Retinal pigment epithelial cell (primary cell): ENCODE results near the gene TMEM190.

Experiments used
- DNase-seq: peaks from one replicate; pipeline ENCODE4 v3.0.0-alpha.2; 2010; ENCODE audit warnings: low read depth
- H3K4me3 ChIP-seq: 2 replicates; pipeline ENCODE4 v1.5.1; 2011; ENCODE audit warnings: mild to moderate bottlenecking, low read length, control low read depth, moderate library complexity
- CTCF ChIP-seq: conservative IDR thresholded peaks from 2 replicates; pipeline ENCODE4 v1.5.1; 2011; ENCODE audit warnings: low read depth, low read length, control low read depth, inconsistent platforms

TMEM190 gene

DNA sequence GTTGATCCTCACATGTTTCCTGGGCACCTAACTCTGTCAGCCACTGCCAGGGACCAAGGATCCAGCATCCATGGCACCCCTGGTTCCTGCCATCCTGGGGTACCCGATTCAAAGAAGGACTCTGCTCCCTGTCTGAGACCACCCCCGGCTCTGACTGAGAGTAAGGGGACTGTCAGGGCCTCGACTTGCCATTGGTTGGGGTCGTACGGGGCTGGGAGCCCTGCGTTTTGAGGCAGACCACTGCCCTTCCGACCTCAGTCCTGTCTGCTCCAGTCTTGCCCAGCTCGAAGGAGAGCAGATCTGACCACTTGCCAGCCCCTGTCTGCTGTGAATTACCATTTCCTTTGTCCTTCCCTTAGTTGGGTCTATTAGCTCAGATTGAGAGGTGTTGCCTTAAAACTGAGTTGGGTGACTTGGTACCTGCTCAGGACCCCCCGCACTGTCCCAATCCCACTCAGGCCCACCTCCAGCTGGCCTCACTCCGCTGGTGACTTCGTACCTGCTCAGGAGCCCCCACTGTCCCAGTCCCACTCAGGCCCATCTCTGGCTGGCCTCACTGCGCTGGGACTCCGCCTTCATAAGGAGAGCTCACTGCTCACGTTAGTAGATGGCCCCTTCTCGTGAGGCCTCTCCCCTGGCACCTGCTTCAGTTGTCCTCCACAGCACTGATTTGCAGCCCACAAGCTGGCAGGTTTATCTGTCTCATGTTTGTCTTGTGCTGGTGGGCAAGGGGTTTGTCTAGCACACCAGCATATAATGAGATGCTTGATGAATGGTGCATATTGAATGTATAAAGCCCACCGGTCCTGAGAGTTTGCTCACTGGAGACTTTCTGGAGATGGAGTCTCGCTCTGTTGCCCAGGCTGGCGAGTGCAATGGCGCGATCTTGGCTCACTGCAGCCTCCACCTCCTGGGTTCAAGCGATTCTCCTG, 13.0 kb downstream of the TMEM190 start:
- TF ChIP-seq CTCF, result no peak
- H3K4me3 ChIP-seq, result no peak overlapping the region
- DNase-seq, result no peak

- no peak for TF ChIP-seq CTCF
- no peak for DNase-seq
- no peak overlapping the region for H3K4me3 ChIP-seq
These were observed 13.8 kb downstream of the TMEM190 start for GRCh38 chr19:55390461-55390880.

DNA sequence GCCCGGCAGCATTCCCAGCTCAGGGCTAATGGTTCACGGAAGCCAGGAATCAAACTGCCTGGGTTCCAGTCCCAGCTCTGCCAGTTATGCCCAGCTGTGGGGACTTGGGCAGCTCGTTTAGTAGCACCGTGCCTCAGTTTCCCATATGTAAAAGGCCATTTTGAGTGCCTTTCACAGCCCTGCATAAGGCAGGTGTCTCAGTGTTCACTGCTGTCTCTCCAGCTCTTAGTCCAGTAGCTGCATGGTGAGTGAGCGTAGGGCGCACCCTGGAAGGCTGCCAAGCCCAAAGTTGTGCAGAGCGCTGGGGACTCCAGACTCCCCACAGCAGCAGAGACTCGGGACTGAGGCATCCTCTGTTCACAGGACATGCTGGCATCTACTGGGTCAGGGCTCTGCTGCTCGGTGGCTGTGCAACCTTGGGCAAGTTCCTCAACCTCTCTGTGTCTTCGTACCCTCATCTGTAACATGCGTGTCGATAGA, 14.6 kb downstream of the TMEM190 start:
- no peak for DNase-seq
- no peak for TF ChIP-seq CTCF
- H3K4me3 ChIP-seq, result no peak overlapping the region

GRCh38 chr19:55391702-55392615, 15.3 kb downstream of the TMEM190 start:
- no peak for TF ChIP-seq CTCF
- DNase-seq, result no peak
- H3K4me3 ChIP-seq, result no peak overlapping the region

DNA sequence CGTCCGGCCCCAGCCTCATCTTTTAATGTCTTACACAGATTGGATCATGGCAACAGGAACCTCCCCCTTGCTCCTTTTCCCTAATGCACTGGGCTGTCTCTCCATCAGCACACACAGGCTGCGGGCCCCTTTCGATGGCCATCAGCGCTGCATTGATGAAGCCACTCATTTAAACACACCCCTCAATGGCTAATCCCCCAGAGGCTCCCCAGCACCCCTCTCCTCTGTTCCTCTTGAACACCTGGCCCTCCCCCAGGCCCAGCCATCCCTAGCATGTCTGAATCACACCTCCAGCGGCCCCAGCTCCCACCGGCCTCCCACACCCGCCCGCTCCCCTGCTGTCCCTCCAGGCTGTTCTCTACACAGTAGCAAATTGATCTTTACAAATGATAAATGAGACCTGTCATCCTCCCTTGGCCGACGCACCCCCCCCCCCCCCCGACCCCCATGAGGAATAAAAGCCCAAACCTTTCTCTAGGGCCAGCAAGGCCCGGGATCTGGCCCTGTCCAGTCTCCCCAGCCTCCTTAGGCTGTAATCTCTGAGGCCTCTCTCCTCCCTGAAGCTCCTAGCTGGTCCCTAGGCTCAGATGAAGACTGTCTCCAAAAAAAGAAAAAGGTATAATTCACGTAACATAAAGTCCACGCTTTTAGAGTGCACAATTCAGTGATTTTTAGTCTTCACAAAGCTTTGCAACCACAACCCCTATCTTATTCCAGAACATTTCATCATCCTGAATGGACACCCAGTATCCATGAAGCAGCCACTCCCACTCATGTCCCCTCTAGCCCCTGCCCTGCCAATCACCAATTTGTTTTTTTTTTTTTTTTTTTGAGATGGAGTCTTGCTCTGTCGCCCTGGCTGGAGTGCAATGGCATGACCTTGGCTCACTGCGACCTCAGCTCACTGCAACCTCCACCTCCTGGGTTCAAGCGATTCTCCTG, 16.5 kb downstream of the TMEM190 start:
- H3K4me3 ChIP-seq, result no peak overlapping the region
- no peak for DNase-seq
- no peak for TF ChIP-seq CTCF

- no peak overlapping the region for H3K4me3 ChIP-seq
- TF ChIP-seq CTCF, result no peak
- DNase-seq, result no peak
These were observed 21.7 kb downstream of the TMEM190 start for GRCh38 chr19:55398200-55398925.
